ENCODE measurements around the gene GRAMD1C.
A peak's percentile ranks its signal among the peaks of the same experiment; 100 is the strongest.

Gene GRAMD1C

GRCh38 chr3:113838631-113839209 is at the start of gene GRAMD1C:
GRAMD1C (plus strand) TSS chr3:113838788; CDS start chr3:113838910, 122 bp downstream.
- H3K27me3 ChIP-seq (ENCODE audit: insufficient read depth, low read depth, severe bottlenecking) = no peaks in the 10 kb centered on the region
- peak within 1 kb of the TSS; percentile 41 for H3K4me3 ChIP-seq (ENCODE audit: low read depth, low read length)
- no peaks in the 10 kb centered on the region for H3K9me3 ChIP-seq (ENCODE audit: severe bottlenecking)
- peak; percentile 89 for DNase-seq
- H3K36me3 ChIP-seq = no peaks in the 10 kb centered on the region
- TF ChIP-seq CTCF (IDR thresholded peaks at IDR 0.05; ENCODE audit: low read depth, low read length) = peak; percentile 86
- H3K27ac ChIP-seq = peak within 1 kb of the TSS; percentile 31

GRCh38 chr3:113791381-113791780 is 47.2 kb upstream of the GRAMD1C start:
- Histone ChIP-seq H3K36me3 (peaks cover 37% of the 10 kb centered on the region), H3K9me3 (ENCODE audit: severe bottlenecking) (no peaks in the 10 kb centered on the region), H3K4me3 (ENCODE audit: low read depth, low read length) (no peak overlapping the region), H3K27me3 (ENCODE audit: insufficient read depth, low read depth, severe bottlenecking) (no peaks in the 10 kb centered on the region), H3K27ac (no peak overlapping the region)
- no peak for TF ChIP-seq CTCF (IDR thresholded peaks at IDR 0.05; ENCODE audit: low read depth, low read length)
- DNase-seq = no peak

GRCh38 chr3:113794526-113794925 is 44.1 kb upstream of the GRAMD1C start:
- no peak for DNase-seq
- Histone ChIP-seq H3K4me3 (ENCODE audit: low read depth, low read length) (no peak overlapping the region), H3K27me3 (ENCODE audit: insufficient read depth, low read depth, severe bottlenecking) (no peaks in the 10 kb centered on the region)

GRCh38 chr3:113795693-113796092 is 42.9 kb upstream of the GRAMD1C start:
- no peak overlapping the region for H3K27ac ChIP-seq
- no peak for TF ChIP-seq CTCF (IDR thresholded peaks at IDR 0.05; ENCODE audit: low read depth, low read length)
- H3K4me3 ChIP-seq (ENCODE audit: low read depth, low read length) = no peak overlapping the region
- no peak for DNase-seq
- peaks cover 37% of the 10 kb centered on the region for H3K36me3 ChIP-seq
- H3K27me3 ChIP-seq (ENCODE audit: insufficient read depth, low read depth, severe bottlenecking) = no peaks in the 10 kb centered on the region
- H3K9me3 ChIP-seq (ENCODE audit: severe bottlenecking) = no peaks in the 10 kb centered on the region

More at GRCh38 chr3:113794526-113794925, 44.1 kb upstream of the GRAMD1C start:
- H3K9me3 ChIP-seq (ENCODE audit: severe bottlenecking) = no peaks in the 10 kb centered on the region
- peaks cover 32% of the 10 kb centered on the region for H3K36me3 ChIP-seq
- no peak overlapping the region for H3K27ac ChIP-seq
- TF ChIP-seq CTCF (IDR thresholded peaks at IDR 0.05; ENCODE audit: low read depth, low read length) = no peak

- no peak for TF ChIP-seq CTCF (IDR thresholded peaks at IDR 0.05; ENCODE audit: low read depth, low read length)
- H3K27ac ChIP-seq = no peak overlapping the region
- no peaks in the 10 kb centered on the region for H3K27me3 ChIP-seq (ENCODE audit: insufficient read depth, low read depth, severe bottlenecking)
- no peak overlapping the region for H3K4me3 ChIP-seq (ENCODE audit: low read depth, low read length)
- DNase-seq = no peak
- peaks cover 60% of the 10 kb centered on the region for H3K36me3 ChIP-seq
- H3K9me3 ChIP-seq (ENCODE audit: severe bottlenecking) = no peaks in the 10 kb centered on the region
Measured at GRCh38 chr3:113802795-113803455, 35.7 kb upstream of the GRAMD1C start.

All from WERI-Rb-1 (cell line).